ENCODE data around the gene GSTA3. TPM values are rescaled to one million over a fixed set of nuclear protein-coding genes. Genes with fewer than 3 reads are reported as not detected.
A peak's percentile ranks its signal among the peaks of the same experiment; 100 is the strongest.
"Not testable (repeated sequence)": the region's sequence is repeated elsewhere in the genome, so short reads cannot be mapped to it uniquely, and the experiment has no call there.

Gene GSTA3
- total and polyA plus RNA-seq, 8 donors = not detected

DNA sequence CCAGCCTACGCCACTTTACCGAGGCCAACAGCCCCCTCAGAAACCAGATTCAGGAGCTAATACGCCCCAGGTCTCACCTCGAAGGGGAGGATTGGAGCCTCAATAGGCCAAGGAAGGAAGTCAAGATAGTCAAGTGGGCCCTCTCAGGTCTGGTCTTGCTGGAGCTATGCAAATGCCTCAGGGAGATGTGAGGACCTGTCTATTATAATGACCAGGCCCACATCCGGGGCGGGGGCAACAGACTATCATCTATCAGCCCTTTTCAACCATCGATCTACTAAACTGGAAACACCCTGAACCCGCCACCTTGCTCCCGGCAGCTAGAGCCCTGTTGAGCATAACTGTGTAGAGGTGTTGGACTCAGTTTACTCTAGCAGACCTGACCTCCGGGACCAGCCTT lies 12.7 kb upstream of the GSTA3 start:
- Histone ChIP-seq H3K9me3 (no peaks in the 10 kb centered on the region), H3K4me1 (peaks cover 0 to 14% (median 10%) of the 10 kb centered on the region in 3 donors), H3K36me3 (no peaks in the 10 kb centered on the region), H3K27me3 (no peaks in the 10 kb centered on the region), H3K27ac (no peak overlapping the region), H3K4me3 (no peak overlapping the region)
- ATAC-seq (no peak), DNase-seq (no peak), FAIRE-seq (no peak)
- TF ChIP-seq, protein P1, sequence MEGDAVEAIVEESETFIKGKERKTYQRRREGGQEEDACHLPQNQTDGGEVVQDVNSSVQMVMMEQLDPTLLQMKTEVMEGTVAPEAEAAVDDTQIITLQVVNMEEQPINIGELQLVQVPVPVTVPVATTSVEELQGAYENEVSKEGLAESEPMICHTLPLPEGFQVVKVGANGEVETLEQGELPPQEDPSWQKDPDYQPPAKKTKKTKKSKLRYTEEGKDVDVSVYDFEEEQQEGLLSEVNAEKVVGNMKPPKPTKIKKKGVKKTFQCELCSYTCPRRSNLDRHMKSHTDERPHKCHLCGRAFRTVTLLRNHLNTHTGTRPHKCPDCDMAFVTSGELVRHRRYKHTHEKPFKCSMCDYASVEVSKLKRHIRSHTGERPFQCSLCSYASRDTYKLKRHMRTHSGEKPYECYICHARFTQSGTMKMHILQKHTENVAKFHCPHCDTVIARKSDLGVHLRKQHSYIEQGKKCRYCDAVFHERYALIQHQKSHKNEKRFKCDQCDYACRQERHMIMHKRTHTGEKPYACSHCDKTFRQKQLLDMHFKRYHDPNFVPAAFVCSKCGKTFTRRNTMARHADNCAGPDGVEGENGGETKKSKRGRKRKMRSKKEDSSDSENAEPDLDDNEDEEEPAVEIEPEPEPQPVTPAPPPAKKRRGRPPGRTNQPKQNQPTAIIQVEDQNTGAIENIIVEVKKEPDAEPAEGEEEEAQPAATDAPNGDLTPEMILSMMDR (IDR thresholded peaks at IDR 0.05) = no peak
- intact Hi-C loops (cut with DNase I) = no loop called here
- WGBS, 2 donors = 90 to 93% methylated on average over 10 of the region's 10 CpGs

GRCh38 chr6:52921743-52922142 lies 12.2 kb upstream of the GSTA3 start:
- H3K27me3 ChIP-seq = no peaks in the 10 kb centered on the region
- no peaks in the 10 kb centered on the region for H3K9me3 ChIP-seq
- WGBS, 2 donors = 93% methylated on average over 6 of the region's 6 CpGs
- H3K27ac ChIP-seq = no peak overlapping the region
- DNase-seq (no peak), ATAC-seq (no peak), FAIRE-seq (no peak)
- no peak overlapping the region for H3K4me3 ChIP-seq
- H3K4me1 ChIP-seq = peaks cover 0 to 14% (median 10%) of the 10 kb centered on the region in 3 donors
- no peaks in the 10 kb centered on the region for H3K36me3 ChIP-seq
- TF ChIP-seq, protein P1 (IDR thresholded peaks at IDR 0.05) = no peak
- intact Hi-C loops (cut with DNase I) = no loop called here

- not testable (repeated sequence) for ATAC-seq, DNase-seq
Observed at GRCh38 chr6:52919511-52919910, 10.0 kb upstream of the GSTA3 start.

DNA sequence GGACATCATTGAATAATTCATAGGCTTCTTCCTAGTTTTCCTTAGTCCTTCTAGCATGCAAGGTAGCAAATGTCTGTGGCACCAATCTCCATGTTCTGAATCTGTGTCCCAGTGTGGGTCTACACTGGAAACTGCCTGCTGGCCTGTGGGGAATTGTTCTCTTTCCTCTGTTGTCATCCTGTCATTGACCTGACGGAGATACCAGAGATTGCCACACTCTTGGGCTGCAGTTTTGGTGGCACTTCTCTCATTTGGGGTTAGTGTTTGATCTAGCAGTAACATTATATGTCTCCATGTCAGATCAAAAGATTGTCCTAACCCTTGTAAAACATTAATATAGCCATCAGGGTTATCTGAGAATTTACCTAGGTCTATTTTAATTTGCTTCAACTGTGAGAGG lies 9.3 kb upstream of the GSTA3 start:
- H3K4me3 ChIP-seq; H3K36me3 ChIP-seq; intact Hi-C loops (cut with DNase I); H3K27me3 ChIP-seq; ATAC-seq; H3K9me3 ChIP-seq; FAIRE-seq; DNase-seq: not testable (repeated sequence)
- Histone ChIP-seq H3K27ac (peak overlapping the region in 3 of 4 donors; percentile 2 to 73 (median 58)), H3K4me1 (peaks cover 0 to 14% (median 10%) of the 10 kb centered on the region in 3 donors)
- WGBS, 2 donors = 36 to 41% methylated on average over 1 of the region's 1 CpG

More at GRCh38 chr6:52919511-52919910, 10.0 kb upstream of the GSTA3 start:
- WGBS, 2 donors = 4 to 10% methylated on average over 1 of the region's 1 CpG
- intact Hi-C loops (cut with DNase I); H3K27me3 ChIP-seq; H3K36me3 ChIP-seq; H3K9me3 ChIP-seq; H3K4me3 ChIP-seq; FAIRE-seq: not testable (repeated sequence)
- H3K4me1 ChIP-seq = peaks cover 0 to 14% (median 10%) of the 10 kb centered on the region in 3 donors
- peak overlapping the region in 1 of 4 donors; percentile 73 for H3K27ac ChIP-seq

- H3K4me3 ChIP-seq; H3K27me3 ChIP-seq; FAIRE-seq; H3K36me3 ChIP-seq; H3K9me3 ChIP-seq; intact Hi-C loops (cut with DNase I): not testable (repeated sequence)
- Histone ChIP-seq H3K27ac (peak overlapping the region; percentile 2 to 73 (median 50)), H3K4me1 (peaks cover 0 to 14% (median 10%) of the 10 kb centered on the region in 3 donors)
- peak in 4 of 6 donors; percentile 26 to 68 (median 46) for DNase-seq
- 45 to 57% methylated on average over 9 of the region's 9 CpGs for WGBS, 2 donors
- peak; percentile 83 to 99 (median 94) for ATAC-seq
Observed at GRCh38 chr6:52918027-52918686, 8.7 kb upstream of the GSTA3 start.

GRCh38 chr6:52914516-52914915 lies 5.0 kb upstream of the GSTA3 start:
- TF ChIP-seq, protein P1 (IDR thresholded peaks at IDR 0.05) = no peak
- Histone ChIP-seq H3K36me3 (no peaks in the 10 kb centered on the region), H3K4me1 (peaks cover 0 to 12% (median 8%) of the 10 kb centered on the region in 3 donors), H3K4me3 (no peak overlapping the region), H3K27ac (no peak overlapping the region), H3K27me3 (no peaks in the 10 kb centered on the region), H3K9me3 (no peaks in the 10 kb centered on the region)
- DNase-seq (no peak), ATAC-seq (no peak), FAIRE-seq (no peak)
- intact Hi-C loops (cut with DNase I) = no loop called here

Measured in pancreas (tissue), 10 donors.